Smooth muscle cell of the brain vasculature (primary cell): ENCODE measurements around the gene OPRL1.

Experiments
- DNase-seq: peaks from one replicate; pipeline ENCODE4 v3.0.0-alpha.2; 2012; ENCODE audit warnings: low read depth, low spot score

OPRL1 gene

GRCh38 chr20:64071341-64072332, 8.2 kb upstream of the OPRL1 start:
- no peak for DNase-seq

- no peak for DNase-seq
Measured at GRCh38 chr20:64072498-64073063, 7.3 kb upstream of the OPRL1 start.

- DNase-seq = no peak
Measured at GRCh38 chr20:64073476-64074183, 6.3 kb upstream of the OPRL1 start.

- no peak for DNase-seq
Measured at GRCh38 chr20:64074184-64074789, 5.6 kb upstream of the OPRL1 start.

- DNase-seq = no peak
Measured at GRCh38 chr20:64074963-64075362, 4.9 kb upstream of the OPRL1 start.

GRCh38 chr20:64075556-64075955, 4.3 kb upstream of the OPRL1 start:
- no peak for DNase-seq

GRCh38 chr20:64076061-64076997, 3.6 kb upstream of the OPRL1 start:
- DNase-seq = no peak

GRCh38 chr20:64077094-64077493, 2.8 kb upstream of the OPRL1 start:
- no peak for DNase-seq

- DNase-seq = no peak
Measured at GRCh38 chr20:64077541-64077875, 2.4 kb upstream of the OPRL1 start.

- DNase-seq = no peak
Measured at GRCh38 chr20:64077876-64078551, 1.9 kb upstream of the OPRL1 start.

- DNase-seq = no peak
Measured at GRCh38 chr20:64078934-64079272, 979 bp upstream of the OPRL1 start.

GRCh38 chr20:64079273-64080012, 439 bp upstream of the OPRL1 start, which contains the start of gene RGS19:
RGS19 (minus strand) TSS chr20:64079518; CDS start chr20:64076886, 2,632 bp downstream.
- DNase-seq = no peak

GRCh38 chr20:64080813-64081623, 1.1 kb downstream of the OPRL1 start:
- DNase-seq = no peak

- no peak for DNase-seq
Measured at GRCh38 chr20:64081624-64081964, 1.7 kb downstream of the OPRL1 start.

GRCh38 chr20:64082126-64082731, 2.3 kb downstream of the OPRL1 start:
- DNase-seq = no peak

GRCh38 chr20:64082820-64083377, 3.0 kb downstream of the OPRL1 start:
- no peak for DNase-seq

- DNase-seq = no peak
Measured at GRCh38 chr20:64083378-64083803, 3.5 kb downstream of the OPRL1 start.
